ENCODE data around the gene IFIH1.

Gene IFIH1

GRCh38 chr2:162261032-162261945, 57.2 kb downstream of the IFIH1 start:
- H3K27ac ChIP-seq: peak overlapping the region; percentile 95
- peak; percentile 24 for DNase-seq (ENCODE audit: low read depth, low spot score)

- no peak overlapping the region for H3K27ac ChIP-seq
- DNase-seq (ENCODE audit: low read depth, low spot score): no peak
These were observed 59.8 kb downstream of the IFIH1 start for GRCh38 chr2:162258686-162259085.

DNA sequence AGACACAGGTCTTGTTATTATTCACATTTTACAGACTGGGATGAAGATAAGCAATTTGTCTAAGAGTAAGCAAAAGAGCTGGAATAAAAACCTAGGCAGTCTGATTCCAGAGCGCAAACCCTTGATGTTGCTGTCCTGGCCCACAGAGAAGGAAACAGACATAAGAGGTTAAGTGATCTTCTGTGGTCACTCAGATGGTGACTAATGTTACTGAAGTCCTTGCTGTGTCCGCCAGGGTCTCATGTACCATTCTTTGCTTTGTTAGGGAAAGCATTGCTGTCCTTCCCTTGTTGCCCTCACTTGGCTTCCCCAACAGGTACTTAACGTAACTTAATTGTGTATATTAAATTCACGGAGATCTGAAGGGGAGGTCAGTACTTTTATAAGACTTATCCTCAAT, 60.3 kb downstream of the IFIH1 start:
- H3K27ac ChIP-seq: no peak overlapping the region

GRCh38 chr2:162257425-162257824, 61.1 kb downstream of the IFIH1 start:
- no peak overlapping the region for H3K27ac ChIP-seq
- no peak for DNase-seq (ENCODE audit: low read depth, low spot score)

More for the DNA sequence above, 60.3 kb downstream of the IFIH1 start:
- no peak for DNase-seq (ENCODE audit: low read depth, low spot score)

- no peak for DNase-seq (ENCODE audit: low read depth, low spot score)
- peak overlapping the region; percentile 24 for H3K27ac ChIP-seq
These were observed 61.9 kb downstream of the IFIH1 start for GRCh38 chr2:162256591-162256991.

DNA sequence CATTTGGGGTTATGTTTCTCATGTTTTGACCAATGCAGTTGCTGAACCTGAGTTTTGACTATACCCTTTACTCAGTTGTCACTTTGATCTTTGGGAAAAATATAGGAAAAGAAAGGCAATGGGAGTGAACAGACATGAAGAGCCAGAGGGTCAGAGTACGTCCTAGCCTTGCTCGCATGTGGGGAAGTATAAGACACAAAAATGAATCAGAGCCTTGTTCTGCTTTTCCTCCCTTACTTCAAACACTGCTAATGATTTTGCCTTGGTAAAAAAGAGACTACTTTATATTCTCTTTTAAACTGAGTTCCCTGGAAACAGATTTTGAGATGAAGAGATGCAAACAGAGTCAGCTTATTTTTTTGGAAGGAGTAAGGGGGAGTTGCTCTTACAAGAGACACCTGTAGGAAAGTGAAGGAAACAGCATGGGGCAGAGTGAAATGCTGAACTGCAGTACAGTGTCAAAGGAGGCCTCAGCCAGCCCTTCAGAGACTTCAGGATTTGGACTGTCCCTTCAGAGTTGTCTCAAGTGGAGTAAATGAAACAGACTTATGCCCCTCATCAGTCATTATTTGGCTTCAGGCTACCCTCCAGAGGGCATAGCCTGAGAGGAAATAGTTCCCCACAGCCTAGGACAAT, 64.1 kb downstream of the IFIH1 start:
- DNase-seq (ENCODE audit: low read depth, low spot score): no peak
- no peak overlapping the region for H3K27ac ChIP-seq

- no peak for DNase-seq (ENCODE audit: low read depth, low spot score)
- H3K27ac ChIP-seq: no peak overlapping the region
These were observed 65.0 kb downstream of the IFIH1 start for GRCh38 chr2:162253435-162253834.

DNA sequence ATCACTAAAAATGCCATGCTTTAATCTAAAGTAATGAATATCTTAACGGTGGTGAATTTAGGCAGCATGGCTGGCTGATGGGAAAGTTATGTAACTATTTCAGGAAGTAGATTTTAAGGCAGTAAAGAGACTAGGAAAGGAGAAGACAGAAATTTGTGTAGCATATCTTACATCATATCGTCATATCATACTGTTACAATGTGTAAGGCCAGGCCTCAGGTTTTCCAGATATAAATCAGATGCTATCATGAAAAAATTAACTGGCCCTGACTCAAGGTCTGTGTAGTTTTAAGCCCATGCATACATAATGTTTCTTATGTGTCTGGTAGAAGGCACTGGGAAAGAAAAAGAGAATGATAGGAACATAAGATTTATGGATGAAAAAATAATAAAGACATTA, 66.3 kb downstream of the IFIH1 start:
- no peak overlapping the region for H3K27ac ChIP-seq
- DNase-seq (ENCODE audit: low read depth, low spot score): no peak

GRCh38 chr2:162245781-162246180, 72.7 kb downstream of the IFIH1 start:
- H3K27ac ChIP-seq: peak overlapping the region; percentile 98
- DNase-seq (ENCODE audit: low read depth, low spot score): peak; percentile 95

GRCh38 chr2:162245061-162245460, 73.4 kb downstream of the IFIH1 start:
- peak overlapping the region; percentile 98 for H3K27ac ChIP-seq
- peak; percentile 49 for DNase-seq (ENCODE audit: low read depth, low spot score)

DNA sequence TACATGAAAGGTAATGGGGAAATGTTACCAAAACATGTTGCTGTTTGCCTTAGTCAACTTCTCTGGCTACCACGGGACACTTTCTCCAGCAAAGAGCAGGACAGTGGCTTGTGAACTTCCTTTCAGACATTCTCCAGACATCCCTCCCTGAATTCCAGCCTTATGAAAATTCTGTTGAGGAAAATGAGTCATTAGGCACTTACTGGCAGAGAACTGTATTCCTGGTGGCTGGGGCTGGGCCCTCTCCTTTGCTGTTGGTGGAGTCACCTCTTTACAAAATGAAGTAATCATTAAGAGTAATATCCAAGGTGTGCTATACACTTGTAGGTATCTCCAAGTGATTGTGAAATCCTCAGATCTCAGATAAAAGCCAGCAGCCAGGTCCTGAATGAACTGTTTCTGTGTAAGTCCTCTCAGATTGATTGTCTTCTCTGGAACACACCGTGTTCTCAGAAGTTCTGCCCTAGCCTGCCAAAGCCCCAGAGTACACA, 73.9 kb downstream of the IFIH1 start:
- peak; percentile 95 for DNase-seq (ENCODE audit: low read depth, low spot score)
- H3K27ac ChIP-seq: peak overlapping the region; percentile 98

DNA sequence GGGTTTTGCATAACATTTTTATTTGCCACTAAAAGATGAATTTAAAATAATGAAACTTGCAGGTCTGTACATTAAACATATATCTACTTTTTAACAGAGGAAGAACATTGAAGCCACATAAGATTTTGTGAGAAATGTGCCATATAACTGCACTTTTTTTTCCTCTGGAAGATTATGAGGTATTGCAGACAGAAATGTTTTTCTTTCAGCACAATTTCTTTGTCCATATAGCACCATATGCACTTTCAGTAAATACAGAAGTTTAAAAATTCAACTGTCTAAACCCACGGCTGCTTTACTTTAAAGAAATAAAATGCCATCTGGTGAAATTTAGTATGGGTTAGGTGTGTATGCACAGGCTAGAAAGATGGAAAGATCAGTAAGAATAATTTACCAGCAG, 74.8 kb downstream of the IFIH1 start:
- peak overlapping the region; percentile 98 for H3K27ac ChIP-seq

DNA sequence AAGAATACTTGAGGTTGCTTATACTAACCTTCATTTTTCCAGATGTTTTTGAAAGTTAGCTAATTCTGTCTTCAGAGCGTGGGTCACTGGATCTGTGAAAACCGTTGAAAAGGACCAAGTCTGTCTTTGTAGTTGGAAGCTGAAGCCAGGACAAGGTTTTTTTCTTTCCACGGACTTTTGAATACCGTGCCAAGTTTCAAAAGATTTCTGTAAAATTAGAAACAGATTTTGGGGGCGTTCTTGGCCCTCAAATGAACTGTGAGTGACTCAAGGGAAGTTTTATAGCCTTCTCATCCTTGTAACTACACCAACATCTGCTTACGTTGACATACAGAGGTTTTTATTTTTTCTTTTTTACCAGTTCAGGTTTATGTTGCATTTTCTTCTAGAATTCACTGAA, 75.2 kb downstream of the IFIH1 start, which contains the start of gene FAP:
Gene FAP (minus strand): TSS at position 152 of the 400 bp plus-strand sequence. CDS start 118 bp downstream, at position 34.
- DNase-seq (ENCODE audit: low read depth, low spot score): no peak
- H3K27ac ChIP-seq: peak within 1 kb of the TSS; percentile 98

More for the DNA sequence above, 74.8 kb downstream of the IFIH1 start:
- no peak for DNase-seq (ENCODE audit: low read depth, low spot score)

GRCh38 chr2:162242586-162243280, 75.8 kb downstream of the IFIH1 start:
- H3K27ac ChIP-seq: peak overlapping the region; percentile 98
- no peak for DNase-seq (ENCODE audit: low read depth, low spot score)

DNA sequence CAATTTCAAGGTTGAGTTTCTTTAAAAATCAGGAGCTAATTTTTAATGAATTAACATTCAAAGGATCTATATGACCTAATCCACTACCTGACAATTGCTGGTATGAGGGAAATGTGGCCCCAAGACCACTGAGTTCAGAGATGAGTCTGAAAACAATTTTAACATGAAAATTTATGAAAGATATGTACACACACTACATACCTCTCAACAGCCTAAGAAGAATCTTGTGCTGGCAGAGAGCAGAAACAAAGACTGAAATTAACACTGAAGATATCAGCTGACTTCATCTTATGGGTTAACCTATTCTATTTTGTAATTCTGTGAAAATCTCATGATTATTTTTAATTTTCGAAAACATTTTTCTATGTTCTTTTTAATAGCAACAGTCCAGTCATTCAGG, 76.9 kb downstream of the IFIH1 start:
- DNase-seq (ENCODE audit: low read depth, low spot score): no peak
- H3K27ac ChIP-seq: peak overlapping the region; percentile 98

- no peak for DNase-seq (ENCODE audit: low read depth, low spot score)
- no peak overlapping the region for H3K27ac ChIP-seq
These were observed 83.6 kb downstream of the IFIH1 start for GRCh38 chr2:162234620-162235462.

DNA sequence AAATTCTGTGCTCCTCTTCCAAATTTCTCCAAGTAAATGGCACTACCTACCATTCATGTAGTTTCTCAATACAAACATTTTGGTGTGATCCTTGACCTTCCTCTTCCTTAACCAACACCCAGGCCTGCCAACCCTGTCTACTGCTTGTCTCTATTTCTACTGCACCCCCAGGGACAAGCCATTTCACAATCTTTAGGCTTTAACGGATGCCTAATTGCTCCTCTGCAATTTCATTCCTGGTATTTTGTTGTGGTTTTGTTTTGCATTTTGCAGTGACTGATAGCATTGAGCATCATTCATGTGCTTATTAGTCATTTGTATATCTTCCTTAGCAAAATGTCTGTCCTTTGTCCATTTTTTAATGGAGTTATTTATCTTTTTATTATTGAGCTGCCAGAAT, 85.3 kb downstream of the IFIH1 start:
- peak overlapping the region; percentile 65 for H3K27ac ChIP-seq
- peak; percentile 26 for DNase-seq (ENCODE audit: low read depth, low spot score)

DNA sequence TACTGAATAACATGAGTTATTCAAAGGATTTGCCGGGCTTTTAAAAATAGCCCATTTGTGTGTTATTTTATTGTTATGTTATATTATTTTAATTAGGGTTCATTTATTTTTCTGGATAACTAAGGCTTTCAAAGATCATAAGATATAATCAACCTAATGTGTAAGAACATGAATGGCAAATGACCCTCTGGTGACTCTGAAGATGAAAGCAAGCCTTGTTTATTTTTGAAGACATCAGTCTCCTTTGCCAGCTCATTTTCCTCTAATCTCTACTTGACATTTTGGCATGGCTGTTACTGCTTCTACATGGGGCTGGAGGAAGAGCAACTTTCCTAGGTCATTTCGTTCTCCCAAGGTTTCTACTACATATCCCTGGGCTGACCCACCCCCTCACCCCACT, 85.8 kb downstream of the IFIH1 start:
- no peak for DNase-seq (ENCODE audit: low read depth, low spot score)
- H3K27ac ChIP-seq: peak overlapping the region; percentile 65

DNA sequence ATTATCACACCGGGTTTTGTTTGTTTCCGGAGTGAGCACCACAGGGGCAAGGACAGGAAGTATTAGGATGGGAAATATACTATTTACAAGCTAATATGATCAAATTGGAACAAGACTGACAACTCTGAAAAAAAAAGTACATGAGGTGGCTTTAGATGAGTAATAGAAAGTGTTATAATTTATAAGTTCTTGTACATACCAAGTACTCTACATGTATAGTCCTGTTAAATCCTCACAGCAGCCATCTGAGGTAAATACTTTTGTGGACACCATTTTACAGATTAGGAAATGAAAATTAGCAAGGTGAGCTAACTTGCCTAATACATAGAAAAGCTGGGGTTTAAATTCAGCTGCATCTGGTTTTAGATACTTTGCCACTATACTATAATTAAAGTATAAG, 86.5 kb downstream of the IFIH1 start:
- H3K27ac ChIP-seq: peak overlapping the region; percentile 65
- peak; percentile 43 for DNase-seq (ENCODE audit: low read depth, low spot score)

- no peak for DNase-seq (ENCODE audit: low read depth, low spot score)
- H3K27ac ChIP-seq: no peak overlapping the region
These were observed 87.7 kb downstream of the IFIH1 start for GRCh38 chr2:162230761-162231160.

All from epithelial cell of prostate (primary cell).